Measurements from ENCODE around the gene ZNF862. TPM values are rescaled to one million over a fixed set of nuclear protein-coding genes. Genes with fewer than 3 reads are reported as not detected.

The ZNF862 gene
- total and polyA plus RNA-seq, 2 donors from 2014 or later: 5.7 to 29.1 TPM

DNA sequence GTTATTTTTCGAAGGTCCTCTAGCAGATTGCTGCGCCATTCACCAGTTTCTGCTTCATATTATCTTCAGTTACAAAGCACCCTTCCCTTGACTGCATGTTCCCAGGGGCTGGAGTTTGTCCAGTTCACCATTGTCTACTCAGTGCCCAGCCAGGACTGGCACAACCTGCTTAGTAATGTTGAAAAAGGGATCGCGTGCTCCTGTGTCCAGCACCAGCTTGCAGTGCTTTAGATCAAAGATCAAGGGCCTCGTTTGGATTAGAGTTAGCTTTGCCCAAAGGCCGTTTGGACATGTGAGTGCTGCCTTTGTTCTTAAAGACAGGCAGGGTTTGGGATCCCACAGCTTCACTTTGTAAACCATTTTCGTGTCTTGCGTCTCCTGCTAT is 36.5 kb downstream of the ZNF862 start:
- DNase-seq (peak in 2 of 5 donors; percentile 8 to 35), FAIRE-seq (no peak)
- TF ChIP-seq CTCF (IDR thresholded peaks at IDR 0.05; ENCODE audit: borderline replicate concordance, extremely low read depth, insufficient read depth): no peak
- Histone ChIP-seq H3K9ac (ENCODE audit: low read length in 3 of 3) (peak overlapping the region in 1 of 3 donors; percentile 77), H3K27me3 (ENCODE audit: control insufficient read depth, insufficient read depth, low read length) (no peaks in the 10 kb centered on the region), H3K36me3 (ENCODE audit: control insufficient read depth in 2 of 3, insufficient read depth in 3 of 3, low read length in 3 of 3) (no peaks in the 10 kb centered on the region), H3K4me1 (ENCODE audit: control insufficient read depth in 2 of 3, insufficient read depth in 2 of 3, low read depth in 1 of 3, low read length in 3 of 3) (peaks cover 0 to 17% (median 5%) of the 10 kb centered on the region in 3 donors), H3K27ac (ENCODE audit: low read depth in 2 of 2, low read length in 2 of 2) (no peak overlapping the region), H3K9me3 (ENCODE audit: control insufficient read depth in 2 of 3, insufficient read depth in 1 of 3, low read length in 3 of 3) (no peaks in the 10 kb centered on the region), H3K4me3 (ENCODE audit: low read length in 3 of 3) (peak overlapping the region in 2 of 3 donors; percentile 61 to 77)
- intact Hi-C loops (cut with DNase I): no loop called here

DNA sequence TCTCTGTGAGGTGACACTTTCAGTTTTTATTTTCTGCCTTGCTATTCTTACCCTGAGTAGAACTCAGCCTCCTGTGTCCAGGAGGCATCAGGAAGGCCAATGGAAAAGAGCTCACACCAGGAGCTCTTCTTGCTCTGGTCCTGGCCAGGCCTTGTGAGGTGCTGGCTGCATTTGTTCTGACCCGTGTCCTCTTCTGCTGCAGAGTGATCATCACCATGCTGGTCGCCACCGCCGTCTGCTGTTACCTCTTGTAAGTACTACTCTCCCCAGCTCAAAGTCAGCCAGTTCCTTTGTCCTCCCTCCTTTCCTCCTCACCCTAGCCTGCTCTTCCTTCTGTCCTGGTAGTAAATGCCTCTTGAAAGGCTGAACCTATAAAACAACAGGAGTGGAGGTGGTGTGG is 37.2 kb downstream of the ZNF862 start:
- Histone ChIP-seq H3K36me3 (ENCODE audit: control insufficient read depth in 2 of 3, insufficient read depth in 3 of 3, low read length in 3 of 3) (no peaks in the 10 kb centered on the region), H3K9ac (ENCODE audit: low read length in 3 of 3) (no peak overlapping the region), H3K4me1 (ENCODE audit: control insufficient read depth in 2 of 3, insufficient read depth in 2 of 3, low read depth in 1 of 3, low read length in 3 of 3) (peaks cover 0 to 17% (median 5%) of the 10 kb centered on the region in 3 donors), H3K9me3 (ENCODE audit: control insufficient read depth in 2 of 3, insufficient read depth in 1 of 3, low read length in 3 of 3) (no peaks in the 10 kb centered on the region), H3K4me3 (ENCODE audit: low read length in 3 of 3) (peak overlapping the region in 2 of 3 donors; percentile 16 to 77), H3K27ac (ENCODE audit: low read depth in 2 of 2, low read length in 2 of 2) (no peak overlapping the region), H3K27me3 (ENCODE audit: control insufficient read depth, insufficient read depth, low read length) (no peaks in the 10 kb centered on the region)
- intact Hi-C loops (cut with DNase I): no loop called here
- DNase-seq (peak in 2 of 5 donors; percentile 7 to 26), FAIRE-seq (no peak)
- no peak for TF ChIP-seq CTCF (IDR thresholded peaks at IDR 0.05; ENCODE audit: borderline replicate concordance, extremely low read depth, insufficient read depth)

DNA sequence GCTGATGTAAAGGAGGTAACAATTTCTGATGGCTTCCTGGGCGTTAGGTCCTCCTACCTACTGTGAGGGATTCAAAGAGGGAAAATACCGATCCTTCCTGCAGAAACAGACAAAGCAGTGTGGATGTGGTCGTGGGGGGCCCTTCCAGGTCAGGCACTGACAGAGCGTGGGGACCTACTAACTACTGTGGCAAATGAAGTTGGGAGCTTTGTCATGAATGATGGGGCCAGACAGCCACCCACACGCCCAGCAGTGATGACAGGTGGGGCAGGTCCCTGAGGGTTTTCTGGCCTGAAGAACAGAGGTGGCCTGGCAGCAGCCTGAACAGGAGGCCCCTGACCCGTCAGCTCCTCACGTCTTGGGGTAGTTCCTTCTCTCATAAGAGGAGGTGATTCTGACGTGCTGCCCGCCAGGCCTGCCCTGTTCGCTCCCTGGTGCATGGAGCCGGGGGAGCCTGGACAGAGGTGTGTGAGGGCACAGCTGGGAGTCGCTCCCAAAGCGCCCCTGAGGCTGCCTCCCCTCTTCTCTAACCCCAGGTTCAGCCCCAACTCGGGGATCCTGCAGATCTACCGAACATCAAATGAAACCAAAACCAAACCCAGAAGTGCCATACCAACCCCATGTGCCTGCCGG is 39.8 kb downstream of the ZNF862 start:
- intact Hi-C loops (cut with DNase I): no loop called here
- no peak for FAIRE-seq

More for the DNA sequence above, 39.8 kb downstream of the ZNF862 start:
- Histone ChIP-seq H3K36me3 (ENCODE audit: control insufficient read depth in 2 of 3, insufficient read depth in 3 of 3, low read length in 3 of 3) (no peaks in the 10 kb centered on the region), H3K27me3 (ENCODE audit: control insufficient read depth, insufficient read depth, low read length) (no peaks in the 10 kb centered on the region), H3K27ac (ENCODE audit: low read depth in 2 of 2, low read length in 2 of 2) (no peak overlapping the region), H3K4me1 (ENCODE audit: control insufficient read depth in 2 of 3, insufficient read depth in 2 of 3, low read depth in 1 of 3, low read length in 3 of 3) (peaks cover 0 to 15% (median 5%) of the 10 kb centered on the region in 3 donors), H3K9ac (ENCODE audit: low read length in 3 of 3) (no peak overlapping the region), H3K9me3 (ENCODE audit: control insufficient read depth in 2 of 3, insufficient read depth in 1 of 3, low read length in 3 of 3) (no peaks in the 10 kb centered on the region), H3K4me3 (ENCODE audit: low read length in 3 of 3) (no peak overlapping the region)
- DNase-seq: peak in 2 of 5 donors; percentile 3 to 26
- TF ChIP-seq CTCF (IDR thresholded peaks at IDR 0.05; ENCODE audit: borderline replicate concordance, extremely low read depth, insufficient read depth): no peak

Measured in kidney (tissue), 14 donors.